AG09319 (cell line): ENCODE data around the gene CTBP2.
"Not testable (repeated sequence)": the region's sequence is repeated elsewhere in the genome, so short reads cannot be mapped to it uniquely, and the experiment has no call there.

Experiments
- DNase-seq: peaks from one replicate; pipeline ENCODE4 v3.0.0-alpha.2; 2010; ENCODE audit warnings: low read depth; ENCODE audit errors: extremely low read depth
- CTCF ChIP-seq: IDR thresholded peaks from 2 replicates; pipeline ENCODE4 v1.5.1; 2011; ENCODE audit warnings: low read depth, mild to moderate bottlenecking, inconsistent platforms, low read length, moderate library complexity

The CTBP2 gene

GRCh38 chr10:124993345-124993708 is 167.0 kb downstream of the CTBP2 start:
- TF ChIP-seq CTCF, result no peak
- DNase-seq, result no peak

GRCh38 chr10:124992462-124993344 is 167.7 kb downstream of the CTBP2 start:
- peak; percentile 51 for TF ChIP-seq CTCF
- DNase-seq, result peak; percentile 54

GRCh38 chr10:124991835-124992234 is 168.5 kb downstream of the CTBP2 start:
- TF ChIP-seq CTCF, result no peak
- DNase-seq, result no peak

GRCh38 chr10:124990671-124991625 is 169.4 kb downstream of the CTBP2 start:
- no peak for TF ChIP-seq CTCF
- DNase-seq, result no peak

GRCh38 chr10:124989526-124989925 is 170.8 kb downstream of the CTBP2 start:
- TF ChIP-seq CTCF, result no peak
- no peak for DNase-seq

- DNase-seq, result not testable (repeated sequence)
These were observed 171.6 kb downstream of the CTBP2 start for GRCh38 chr10:124988753-124989152.

- TF ChIP-seq CTCF, result no peak
- DNase-seq, result no peak
These were observed 172.6 kb downstream of the CTBP2 start for GRCh38 chr10:124987788-124988187.
